ENCODE results near the gene ANGPTL7.
"Not testable (repeated sequence)": the region's sequence is repeated elsewhere in the genome, so short reads cannot be mapped to it uniquely, and the experiment has no call there.

Gene ANGPTL7

GRCh38 chr1:11156963-11157362, 32.2 kb upstream of the ANGPTL7 start:
- Mint-ChIP-seq H3K27me3 (ENCODE audit: low read depth) (no peaks in the 10 kb centered on the region), H3K27ac (no peak overlapping the region), H3K4me3 (no peak overlapping the region), H3K4me1 (ENCODE audit: low read depth) (peaks cover 10% of the 10 kb centered on the region), H3K9me3 (no peaks in the 10 kb centered on the region), H3K36me3 (ENCODE audit: low read depth) (peaks cover 25% of the 10 kb centered on the region)
- no peak for DNase-seq (ENCODE audit: low spot score)

- H3K27me3 Mint-ChIP-seq (ENCODE audit: low read depth) = no peaks in the 10 kb centered on the region
- H3K4me3 Mint-ChIP-seq = no peak overlapping the region
- peaks cover 27% of the 10 kb centered on the region for H3K36me3 Mint-ChIP-seq (ENCODE audit: low read depth)
- H3K4me1 Mint-ChIP-seq (ENCODE audit: low read depth) = peaks cover 10% of the 10 kb centered on the region
- no peak for DNase-seq (ENCODE audit: low spot score)
- H3K9me3 Mint-ChIP-seq = no peaks in the 10 kb centered on the region
- no peak overlapping the region for H3K27ac Mint-ChIP-seq
Observed at GRCh38 chr1:11157394-11157793, 31.8 kb upstream of the ANGPTL7 start.

GRCh38 chr1:11157867-11158266, 31.3 kb upstream of the ANGPTL7 start:
- no peak overlapping the region for H3K27ac Mint-ChIP-seq
- DNase-seq (ENCODE audit: low spot score) = no peak
- H3K4me1 Mint-ChIP-seq (ENCODE audit: low read depth) = peaks cover 10% of the 10 kb centered on the region
- H3K4me3 Mint-ChIP-seq = no peak overlapping the region
- H3K36me3 Mint-ChIP-seq (ENCODE audit: low read depth) = peaks cover 24% of the 10 kb centered on the region
- H3K27me3 Mint-ChIP-seq (ENCODE audit: low read depth) = no peaks in the 10 kb centered on the region
- no peaks in the 10 kb centered on the region for H3K9me3 Mint-ChIP-seq

- Mint-ChIP-seq H3K27me3 (ENCODE audit: low read depth) (no peaks in the 10 kb centered on the region), H3K4me1 (ENCODE audit: low read depth) (peaks cover 10% of the 10 kb centered on the region), H3K4me3 (no peak overlapping the region), H3K9me3 (no peaks in the 10 kb centered on the region), H3K27ac (no peak overlapping the region), H3K36me3 (ENCODE audit: low read depth) (peaks cover 19% of the 10 kb centered on the region)
- DNase-seq (ENCODE audit: low spot score) = no peak
Observed at GRCh38 chr1:11158291-11158690, 30.9 kb upstream of the ANGPTL7 start.

GRCh38 chr1:11158720-11159321, 30.3 kb upstream of the ANGPTL7 start:
- H3K4me1 Mint-ChIP-seq (ENCODE audit: low read depth) = peaks cover 10% of the 10 kb centered on the region
- no peak overlapping the region for H3K27ac Mint-ChIP-seq
- H3K27me3 Mint-ChIP-seq (ENCODE audit: low read depth) = no peaks in the 10 kb centered on the region
- no peak overlapping the region for H3K4me3 Mint-ChIP-seq
- DNase-seq (ENCODE audit: low spot score) = no peak
- peaks cover 19% of the 10 kb centered on the region for H3K36me3 Mint-ChIP-seq (ENCODE audit: low read depth)
- H3K9me3 Mint-ChIP-seq = no peaks in the 10 kb centered on the region

- H3K9me3 Mint-ChIP-seq; H3K27me3 Mint-ChIP-seq (ENCODE audit: low read depth); H3K4me3 Mint-ChIP-seq; H3K27ac Mint-ChIP-seq; H3K4me1 Mint-ChIP-seq (ENCODE audit: low read depth); DNase-seq (ENCODE audit: low spot score): not testable (repeated sequence)
- H3K36me3 Mint-ChIP-seq (ENCODE audit: low read depth) = peaks cover 18% of the 10 kb centered on the region
Observed at GRCh38 chr1:11162752-11163151, 26.4 kb upstream of the ANGPTL7 start.

- H3K4me1 Mint-ChIP-seq (ENCODE audit: low read depth); H3K27me3 Mint-ChIP-seq (ENCODE audit: low read depth); H3K4me3 Mint-ChIP-seq; H3K9me3 Mint-ChIP-seq; H3K27ac Mint-ChIP-seq; DNase-seq (ENCODE audit: low spot score): not testable (repeated sequence)
- H3K36me3 Mint-ChIP-seq (ENCODE audit: low read depth) = peaks cover 22% of the 10 kb centered on the region
Observed at GRCh38 chr1:11166744-11167143, 22.4 kb upstream of the ANGPTL7 start.

- no peak overlapping the region for H3K4me3 Mint-ChIP-seq
- H3K36me3 Mint-ChIP-seq (ENCODE audit: low read depth) = peaks cover 18% of the 10 kb centered on the region
- H3K27ac Mint-ChIP-seq = no peak overlapping the region
- DNase-seq (ENCODE audit: low spot score) = no peak
- H3K9me3 Mint-ChIP-seq = no peaks in the 10 kb centered on the region
- no peaks in the 10 kb centered on the region for H3K27me3 Mint-ChIP-seq (ENCODE audit: low read depth)
- H3K4me1 Mint-ChIP-seq (ENCODE audit: low read depth) = no peaks in the 10 kb centered on the region
Observed at GRCh38 chr1:11168731-11169130, 20.4 kb upstream of the ANGPTL7 start.

GRCh38 chr1:11169202-11169601, 20.0 kb upstream of the ANGPTL7 start:
- no peaks in the 10 kb centered on the region for H3K27me3 Mint-ChIP-seq (ENCODE audit: low read depth)
- DNase-seq (ENCODE audit: low spot score) = no peak
- H3K36me3 Mint-ChIP-seq (ENCODE audit: low read depth) = peaks cover 18% of the 10 kb centered on the region

GRCh38 chr1:11170102-11170501, 19.1 kb upstream of the ANGPTL7 start:
- DNase-seq (ENCODE audit: low spot score) = no peak
- no peaks in the 10 kb centered on the region for H3K4me1 Mint-ChIP-seq (ENCODE audit: low read depth)
- H3K27me3 Mint-ChIP-seq (ENCODE audit: low read depth) = no peaks in the 10 kb centered on the region
- no peak overlapping the region for H3K27ac Mint-ChIP-seq
- peaks cover 19% of the 10 kb centered on the region for H3K36me3 Mint-ChIP-seq (ENCODE audit: low read depth)
- no peak overlapping the region for H3K4me3 Mint-ChIP-seq
- H3K9me3 Mint-ChIP-seq = no peaks in the 10 kb centered on the region

More at GRCh38 chr1:11169202-11169601, 20.0 kb upstream of the ANGPTL7 start:
- Mint-ChIP-seq H3K27ac (no peak overlapping the region), H3K4me1 (ENCODE audit: low read depth) (no peaks in the 10 kb centered on the region), H3K9me3 (no peaks in the 10 kb centered on the region), H3K4me3 (no peak overlapping the region)

GRCh38 chr1:11174261-11174942, 14.8 kb upstream of the ANGPTL7 start:
- Mint-ChIP-seq H3K27me3 (ENCODE audit: low read depth) (no peaks in the 10 kb centered on the region), H3K27ac (no peak overlapping the region), H3K4me3 (no peak overlapping the region), H3K9me3 (no peaks in the 10 kb centered on the region), H3K36me3 (ENCODE audit: low read depth) (peaks cover 1% of the 10 kb centered on the region), H3K4me1 (ENCODE audit: low read depth) (no peaks in the 10 kb centered on the region)
- no peak for DNase-seq (ENCODE audit: low spot score)

GRCh38 chr1:11175461-11175860, 13.7 kb upstream of the ANGPTL7 start:
- DNase-seq (ENCODE audit: low spot score) = no peak
- peaks cover 2% of the 10 kb centered on the region for H3K36me3 Mint-ChIP-seq (ENCODE audit: low read depth)
- H3K4me3 Mint-ChIP-seq = no peak overlapping the region
- H3K27ac Mint-ChIP-seq = no peak overlapping the region
- H3K9me3 Mint-ChIP-seq = no peaks in the 10 kb centered on the region
- H3K4me1 Mint-ChIP-seq (ENCODE audit: low read depth) = no peaks in the 10 kb centered on the region
- no peaks in the 10 kb centered on the region for H3K27me3 Mint-ChIP-seq (ENCODE audit: low read depth)

GRCh38 chr1:11176081-11176706, 13.0 kb upstream of the ANGPTL7 start:
- Mint-ChIP-seq H3K36me3 (ENCODE audit: low read depth) (peaks cover 3% of the 10 kb centered on the region), H3K27me3 (ENCODE audit: low read depth) (no peaks in the 10 kb centered on the region), H3K4me3 (no peak overlapping the region), H3K9me3 (no peaks in the 10 kb centered on the region), H3K4me1 (ENCODE audit: low read depth) (no peaks in the 10 kb centered on the region), H3K27ac (no peak overlapping the region)
- no peak for DNase-seq (ENCODE audit: low spot score)
